Aortic smooth muscle cell (primary cell): ENCODE data around the gene SMIM10L2A. TPM values are rescaled to one million over a fixed set of nuclear protein-coding genes. Genes with fewer than 3 reads are reported as not detected.

Source experiments
- total RNA-seq: library from RNA; depleted of rRNA; stranded (reverse); fragments of >200 nt; gene quantifications from 2 replicates; pipeline ENCODE4 v1.2.3, GENCODE V29; 2014

SMIM10L2A gene
- 0.12 and 0.26 TPM in 2 replicates for total RNA-seq

GRCh38 chrX:135421932-135422809 lies at the start of gene SMIM10L2A:
Gene SMIM10L2A (plus strand): TSS chrX:135421944. CDS start chrX:135422132, 188 bp downstream.

Other genes starting within 250 kb of the SMIM10L2A start
- gene ETDA, start 169.9 kb upstream of the SMIM10L2A start, total RNA-seq: not detected in 2 replicates
- gene ETDC, start 112.5 kb upstream of the SMIM10L2A start, total RNA-seq: not detected in 2 replicates
- 7.7 and 8.5 TPM in 2 replicates for gene ZNF75D, start 77.8 kb upstream of the SMIM10L2A start, total RNA-seq
- gene ZNF449, start 77.1 kb upstream of the SMIM10L2A start, total RNA-seq: 9.4 and 11.4 TPM in 2 replicates
- 2.5 and 3.1 TPM in 2 replicates for gene INTS6L, start 98.7 kb downstream of the SMIM10L2A start, total RNA-seq